Measurements from ENCODE around the gene LRTM2. TPM values are rescaled to one million over a fixed set of nuclear protein-coding genes. Genes with fewer than 3 reads are reported as not detected.

Gene LRTM2
- total RNA-seq, 4 donors from 2014 or later: not detected

- no peak for DNase-seq (ENCODE audit: low spot score)
- TF ChIP-seq CTCF (IDR thresholded peaks at IDR 0.05): no peak
- ATAC-seq (ENCODE audit: low FRiP score): no peak
These were observed 17.3 kb downstream of the LRTM2 start for GRCh38 chr12:1837541-1838204.

- ATAC-seq (ENCODE audit: low FRiP score): no peak
- DNase-seq (ENCODE audit: low spot score): no peak
- TF ChIP-seq CTCF (IDR thresholded peaks at IDR 0.05): no peak
These were observed 18.0 kb downstream of the LRTM2 start for GRCh38 chr12:1838205-1838993.

- no peak for DNase-seq (ENCODE audit: low spot score)
- ATAC-seq (ENCODE audit: low FRiP score): no peak
- TF ChIP-seq CTCF (IDR thresholded peaks at IDR 0.05): no peak
These were observed 18.6 kb downstream of the LRTM2 start for GRCh38 chr12:1838994-1839365.

DNA sequence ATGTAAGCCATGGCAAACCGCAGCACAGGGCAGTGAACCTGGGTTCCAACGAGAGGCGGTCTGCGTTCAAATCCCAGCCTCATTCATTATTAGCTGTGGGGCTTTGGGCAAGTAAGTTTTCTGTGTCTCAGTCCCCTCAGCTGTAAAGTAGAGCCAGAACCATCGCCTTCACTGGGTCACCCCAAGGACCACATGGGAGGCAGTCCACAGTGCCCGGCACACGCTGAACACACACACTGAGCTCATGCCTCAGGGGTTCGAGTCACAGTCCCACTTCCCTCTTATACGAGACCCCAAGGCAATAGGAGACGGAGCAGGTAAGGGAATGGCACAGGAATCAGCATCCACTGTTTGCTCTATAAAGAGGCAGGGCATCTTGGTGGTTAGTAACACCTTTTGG, 19.1 kb downstream of the LRTM2 start:
- DNase-seq (ENCODE audit: low spot score) (no peak), ATAC-seq (ENCODE audit: low FRiP score) (no peak)
- no peak for TF ChIP-seq CTCF (IDR thresholded peaks at IDR 0.05)

- DNase-seq (ENCODE audit: low spot score): no peak
- ATAC-seq (ENCODE audit: low FRiP score): no peak
- no peak for TF ChIP-seq CTCF (IDR thresholded peaks at IDR 0.05)
These were observed 19.9 kb downstream of the LRTM2 start for GRCh38 chr12:1839956-1840951.

GRCh38 chr12:1840981-1841425, 20.6 kb downstream of the LRTM2 start:
- TF ChIP-seq CTCF (IDR thresholded peaks at IDR 0.05): no peak
- DNase-seq (ENCODE audit: low spot score) (no peak), ATAC-seq (ENCODE audit: low FRiP score) (no peak)

All from omental fat pad (tissue), 4 donors.